ENCODE measurements around the gene EHBP1.

Gene EHBP1

GRCh38 chr2:62831729-62832128 is 126.2 kb downstream of the EHBP1 start:
- Histone ChIP-seq H3K9me3 (ENCODE audit: insufficient read depth, low read depth, low read length) (no peaks in the 10 kb centered on the region), H2BK12ac (ENCODE audit: low read length) (no peak overlapping the region), H2BK120ac (ENCODE audit: insufficient read depth, low read length, poor library complexity) (no peak overlapping the region), H3K27ac (ENCODE audit: low read depth, low read length) (no peak overlapping the region), H3K36me3 (ENCODE audit: control insufficient read depth in 1 of 2, insufficient read depth in 2 of 2, low read length in 2 of 2) (peaks cover 10 to 14% of the 10 kb centered on the region in 2 experiments), H3K79me1 (ENCODE audit: low read length) (no peaks in the 10 kb centered on the region), H3K4ac (ENCODE audit: low read depth, low read length) (no peak overlapping the region), H3K14ac (ENCODE audit: low read length) (no peak overlapping the region), H3K23ac (ENCODE audit: low read length) (no peak overlapping the region), H2AK5ac (ENCODE audit: low read length) (no peak overlapping the region), H4K12ac (ENCODE audit: low read depth, low read length) (no peak overlapping the region), H3K9ac (ENCODE audit: low read length) (no peak overlapping the region), H4K91ac (ENCODE audit: low read depth, low read length) (no peak overlapping the region), H3K79me2 (ENCODE audit: control insufficient read depth, insufficient read depth, low read length, poor library complexity) (no peaks in the 10 kb centered on the region), H3K18ac (ENCODE audit: low read length) (no peak overlapping the region), H4K8ac (ENCODE audit: low read depth, low read length) (no peak overlapping the region), H3K4me2 (ENCODE audit: low read length) (no peak overlapping the region), H2BK5ac (ENCODE audit: low read depth, low read length, poor library complexity) (no peak overlapping the region), H3K4me3 (ENCODE audit: low read depth, low read length) (no peak overlapping the region), H3K27me3 (ENCODE audit: insufficient read depth, low read length) (no peaks in the 10 kb centered on the region), H2AFZ (ENCODE audit: insufficient read depth, low read length, poor library complexity) (no peak overlapping the region), H3K4me1 (ENCODE audit: control insufficient read depth in 1 of 2, insufficient read depth in 2 of 2, low read length in 2 of 2) (no peaks in the 10 kb centered on the region)
- no peak for DNase-seq

GRCh38 chr2:62844311-62845090 is 139.0 kb downstream of the EHBP1 start:
- Histone ChIP-seq H2BK12ac (ENCODE audit: low read length) (no peak overlapping the region), H3K18ac (ENCODE audit: low read length) (no peak overlapping the region)

DNA sequence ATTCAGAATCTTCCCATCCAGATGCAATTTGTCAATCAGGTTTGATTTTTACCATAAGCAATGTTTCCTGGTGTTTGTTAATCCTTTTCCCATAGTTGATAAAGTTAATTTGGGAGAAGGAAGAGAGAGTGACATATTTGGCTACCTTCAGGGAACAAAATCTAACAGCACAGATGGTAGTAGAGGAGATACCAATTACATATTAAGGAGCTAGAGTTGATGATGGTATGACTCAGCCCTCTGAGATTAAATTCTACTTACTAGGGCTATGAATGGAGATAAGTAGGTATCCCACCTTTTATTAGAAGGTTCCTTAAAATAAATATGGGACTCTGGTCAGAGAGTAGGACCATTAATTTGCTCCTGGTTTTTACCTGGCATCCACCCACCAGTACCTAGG is 139.7 kb downstream of the EHBP1 start:
- Histone ChIP-seq H4K12ac (ENCODE audit: low read depth, low read length) (no peak overlapping the region), H3K36me3 (ENCODE audit: control insufficient read depth in 1 of 2, insufficient read depth in 2 of 2, low read length in 2 of 2) (peaks cover 0 to 5% of the 10 kb centered on the region in 2 experiments), H3K4me3 (ENCODE audit: low read depth, low read length) (no peak overlapping the region), H3K9ac (ENCODE audit: low read length) (no peak overlapping the region), H2AFZ (ENCODE audit: insufficient read depth, low read length, poor library complexity) (no peak overlapping the region), H3K23ac (ENCODE audit: low read length) (no peak overlapping the region), H4K91ac (ENCODE audit: low read depth, low read length) (no peak overlapping the region), H3K4ac (ENCODE audit: low read depth, low read length) (no peak overlapping the region), H3K4me2 (ENCODE audit: low read length) (no peak overlapping the region), H2AK5ac (ENCODE audit: low read length) (no peak overlapping the region), H2BK5ac (ENCODE audit: low read depth, low read length, poor library complexity) (no peak overlapping the region), H2BK120ac (ENCODE audit: insufficient read depth, low read length, poor library complexity) (no peak overlapping the region), H3K79me1 (ENCODE audit: low read length) (no peaks in the 10 kb centered on the region), H3K4me1 (ENCODE audit: control insufficient read depth in 1 of 2, insufficient read depth in 2 of 2, low read length in 2 of 2) (no peaks in the 10 kb centered on the region), H3K79me2 (ENCODE audit: control insufficient read depth, insufficient read depth, low read length, poor library complexity) (no peaks in the 10 kb centered on the region), H2BK12ac (ENCODE audit: low read length) (no peak overlapping the region), H3K9me3 (ENCODE audit: insufficient read depth, low read depth, low read length) (no peaks in the 10 kb centered on the region), H3K18ac (ENCODE audit: low read length) (no peak overlapping the region), H4K8ac (ENCODE audit: low read depth, low read length) (no peak overlapping the region), H3K27ac (ENCODE audit: low read depth, low read length) (no peak overlapping the region), H3K14ac (ENCODE audit: low read length) (no peak overlapping the region), H3K27me3 (ENCODE audit: insufficient read depth, low read length) (no peaks in the 10 kb centered on the region)
- DNase-seq = no peak

More at GRCh38 chr2:62844311-62845090, 139.0 kb downstream of the EHBP1 start:
- Histone ChIP-seq H4K8ac (ENCODE audit: low read depth, low read length) (no peak overlapping the region), H3K4me2 (ENCODE audit: low read length) (no peak overlapping the region), H2BK5ac (ENCODE audit: low read depth, low read length, poor library complexity) (no peak overlapping the region), H2BK120ac (ENCODE audit: insufficient read depth, low read length, poor library complexity) (no peak overlapping the region), H3K79me2 (ENCODE audit: control insufficient read depth, insufficient read depth, low read length, poor library complexity) (no peaks in the 10 kb centered on the region), H3K79me1 (ENCODE audit: low read length) (no peaks in the 10 kb centered on the region), H3K27ac (ENCODE audit: low read depth, low read length) (no peak overlapping the region), H2AFZ (ENCODE audit: insufficient read depth, low read length, poor library complexity) (no peak overlapping the region), H4K91ac (ENCODE audit: low read depth, low read length) (no peak overlapping the region), H3K36me3 (ENCODE audit: control insufficient read depth in 1 of 2, insufficient read depth in 2 of 2, low read length in 2 of 2) (peaks cover 0 to 5% of the 10 kb centered on the region in 2 experiments), H3K9ac (ENCODE audit: low read length) (no peak overlapping the region), H4K12ac (ENCODE audit: low read depth, low read length) (no peak overlapping the region), H3K23ac (ENCODE audit: low read length) (no peak overlapping the region), H3K4me1 (ENCODE audit: control insufficient read depth in 1 of 2, insufficient read depth in 2 of 2, low read length in 2 of 2) (no peaks in the 10 kb centered on the region), H3K9me3 (ENCODE audit: insufficient read depth, low read depth, low read length) (no peaks in the 10 kb centered on the region), H3K4me3 (ENCODE audit: low read depth, low read length) (no peak overlapping the region), H3K27me3 (ENCODE audit: insufficient read depth, low read length) (no peaks in the 10 kb centered on the region), H3K4ac (ENCODE audit: low read depth, low read length) (no peak overlapping the region), H3K14ac (ENCODE audit: low read length) (no peak overlapping the region), H2AK5ac (ENCODE audit: low read length) (no peak overlapping the region)
- WGBS (ENCODE audit: extremely low coverage, insufficient coverage, insufficient read length) = no CpG with 5 or more reads among the region's 1 CpG
- DNase-seq = no peak

DNA sequence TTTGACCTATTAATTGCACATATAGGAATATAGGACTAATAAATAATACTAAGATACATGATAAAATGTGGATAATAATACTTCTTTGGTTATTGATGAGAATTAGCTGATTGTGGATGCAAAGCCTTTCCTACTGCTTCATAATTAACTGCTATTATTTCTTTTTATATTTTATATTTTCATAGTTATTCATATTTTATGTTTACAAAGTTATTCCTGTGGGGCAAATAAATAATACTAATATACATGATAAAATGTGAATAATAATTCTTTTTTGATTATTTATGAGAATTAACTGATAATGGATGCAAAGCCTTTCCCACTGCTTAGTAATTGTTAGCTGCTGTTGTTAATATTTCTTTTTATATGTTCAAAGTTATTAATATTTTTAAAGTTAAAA is 146.7 kb downstream of the EHBP1 start:
- Histone ChIP-seq H3K18ac (ENCODE audit: low read length) (no peak overlapping the region), H3K79me2 (ENCODE audit: control insufficient read depth, insufficient read depth, low read length, poor library complexity) (no peaks in the 10 kb centered on the region), H4K12ac (ENCODE audit: low read depth, low read length) (no peak overlapping the region), H3K27ac (ENCODE audit: low read depth, low read length) (no peak overlapping the region), H3K79me1 (ENCODE audit: low read length) (no peaks in the 10 kb centered on the region), H3K14ac (ENCODE audit: low read length) (no peak overlapping the region), H3K27me3 (ENCODE audit: insufficient read depth, low read length) (no peaks in the 10 kb centered on the region), H4K91ac (ENCODE audit: low read depth, low read length) (no peak overlapping the region), H2BK120ac (ENCODE audit: insufficient read depth, low read length, poor library complexity) (no peak overlapping the region), H4K8ac (ENCODE audit: low read depth, low read length) (no peak overlapping the region), H3K4ac (ENCODE audit: low read depth, low read length) (no peak overlapping the region), H3K9me3 (ENCODE audit: insufficient read depth, low read depth, low read length) (peaks cover 6% of the 10 kb centered on the region), H2BK5ac (ENCODE audit: low read depth, low read length, poor library complexity) (no peak overlapping the region), H3K36me3 (ENCODE audit: control insufficient read depth in 1 of 2, insufficient read depth in 2 of 2, low read length in 2 of 2) (peaks cover 19 to 30% of the 10 kb centered on the region in 2 experiments), H3K23ac (ENCODE audit: low read length) (no peak overlapping the region), H3K4me1 (ENCODE audit: control insufficient read depth in 1 of 2, insufficient read depth in 2 of 2, low read length in 2 of 2) (no peaks in the 10 kb centered on the region), H3K9ac (ENCODE audit: low read length) (no peak overlapping the region), H2AFZ (ENCODE audit: insufficient read depth, low read length, poor library complexity) (no peak overlapping the region), H3K4me2 (ENCODE audit: low read length) (no peak overlapping the region), H3K4me3 (ENCODE audit: low read depth, low read length) (no peak overlapping the region), H2AK5ac (ENCODE audit: low read length) (no peak overlapping the region), H2BK12ac (ENCODE audit: low read length) (no peak overlapping the region)
- no peak for DNase-seq
